SK-N-SH treated with all-trans-retinoic acid at 6 μM for 48 hours (cell line): ENCODE measurements around the gene TMEM9B.

Source experiments
- ATAC-seq: fragments of 200-7000 bp; cut with Tn5 transposase; 3 replicates; pipeline ENCODE4 v1.9.1; 2020; ENCODE audit warnings: mild to moderate bottlenecking, moderate library complexity
- ARNTL ChIP-seq: fragments of 450-650 bp; formaldehyde crosslinking; IDR thresholded peaks from 2 replicates; pipeline ENCODE4 v1.5.0; 2020; ENCODE audit warnings: low read depth, mild to moderate bottlenecking, moderate library complexity, borderline replicate concordance
- BACH2 ChIP-seq: fragments of 250-450 bp; sonication (Bioruptor Pico); IDR thresholded peaks from 2 replicates; pipeline ENCODE4 v1.9.0; 2021; ENCODE audit warnings: mild to moderate bottlenecking, borderline replicate concordance
- CREB5 ChIP-seq: fragments of 250-450 bp; sonication (Bioruptor Pico); IDR thresholded peaks from 2 replicates; pipeline ENCODE4 v1.5.1; 2020; ENCODE audit warnings: low read depth, mild to moderate bottlenecking, moderate library complexity
- CSDC2 ChIP-seq: fragments of 250-450 bp; sonication (Bioruptor Pico); IDR thresholded peaks from 2 replicates; pipeline ENCODE4 v1.5.0; 2020; ENCODE audit warnings: mild to moderate bottlenecking, moderate library complexity
- CSRNP3 ChIP-seq: fragments of 250-450 bp; sonication (Bioruptor Pico); IDR thresholded peaks from 2 replicates; pipeline ENCODE4 v1.5.1; 2021; ENCODE audit warnings: mild to moderate bottlenecking, moderate library complexity
- ESRRG ChIP-seq: fragments of 250-450 bp; sonication (Bioruptor Pico); IDR thresholded peaks from 2 replicates; pipeline ENCODE4 v1.6.1; 2021; ENCODE audit warnings: mild to moderate bottlenecking
- GLIS3 ChIP-seq: fragments of 250-450 bp; sonication (Bioruptor Pico); IDR thresholded peaks from 2 replicates; pipeline ENCODE4 v1.5.0; 2020; ENCODE audit warnings: mild to moderate bottlenecking, moderate library complexity
- ISL1 ChIP-seq: fragments of 250-450 bp; sonication (Bioruptor Pico); IDR thresholded peaks from 2 replicates; pipeline ENCODE4 v2.1.2; 2022; ENCODE audit warnings: mild to moderate bottlenecking, moderate library complexity
- OSR1 ChIP-seq: fragments of 250-450 bp; sonication (Bioruptor Pico); IDR thresholded peaks from 2 replicates; pipeline ENCODE4 v1.8.0; 2022; ENCODE audit warnings: moderate library complexity, mild to moderate bottlenecking, inconsistent platforms
- PATZ1 ChIP-seq: fragments of 250-450 bp; sonication (Bioruptor Pico); IDR thresholded peaks from 2 replicates; pipeline ENCODE4 v1.8.0; 2020; ENCODE audit warnings: mild to moderate bottlenecking, moderate library complexity, borderline replicate concordance
- POU6F1 ChIP-seq: fragments of 250-450 bp; sonication (Bioruptor Pico); IDR thresholded peaks from 2 replicates; pipeline ENCODE4 v1.8.0; 2021; ENCODE audit warnings: low read depth, mild to moderate bottlenecking, moderate library complexity, borderline replicate concordance
- PPARA ChIP-seq: fragments of 250-450 bp; sonication (Bioruptor Pico); IDR thresholded peaks from 2 replicates; pipeline ENCODE4 v1.5.0; 2020; ENCODE audit warnings: mild to moderate bottlenecking, borderline replicate concordance
- RARB ChIP-seq: fragments of 250-450 bp; sonication (Bioruptor Pico); IDR thresholded peaks from 2 replicates; pipeline ENCODE4 v1.8.0; 2021; ENCODE audit warnings: mild to moderate bottlenecking, moderate library complexity
- SNAI2 ChIP-seq: fragments of 250-450 bp; sonication (Bioruptor Pico); IDR thresholded peaks from 2 replicates; pipeline ENCODE4 v1.5.0; 2020; ENCODE audit warnings: mild to moderate bottlenecking, moderate library complexity
- TCF4 ChIP-seq: fragments of 250-450 bp; sonication (Bioruptor Pico); IDR thresholded peaks from 2 replicates; pipeline ENCODE4 v1.8.0; 2021; ENCODE audit warnings: mild to moderate bottlenecking, moderate library complexity, borderline replicate concordance
- TOX ChIP-seq: fragments of 250-450 bp; sonication (Bioruptor Pico); IDR thresholded peaks from 2 replicates; pipeline ENCODE4 v1.8.0; 2021; ENCODE audit warnings: mild to moderate bottlenecking, moderate library complexity, borderline replicate concordance
- TSHZ2 ChIP-seq: fragments of 250-450 bp; sonication (Bioruptor Pico); IDR thresholded peaks from 2 replicates; pipeline ENCODE4 v1.5.0; 2020; ENCODE audit warnings: mild to moderate bottlenecking, moderate library complexity
- ZC3H10 ChIP-seq: fragments of 250-450 bp; sonication (Bioruptor Pico); IDR thresholded peaks from 2 replicates; pipeline ENCODE4 v1.5.1; 2021; ENCODE audit warnings: mild to moderate bottlenecking, moderate library complexity
- ZFP30 ChIP-seq: fragments of 450-650 bp; formaldehyde crosslinking; IDR thresholded peaks from 2 replicates; pipeline ENCODE4 v1.5.0; 2022; ENCODE audit warnings: mild to moderate bottlenecking, moderate library complexity
- ZNF565 ChIP-seq: fragments of 450-650 bp; formaldehyde crosslinking; conservative IDR thresholded peaks from 2 replicates; pipeline ENCODE4 v1.5.0; 2020; ENCODE audit warnings: low read depth, mild to moderate bottlenecking, moderate library complexity
- ZNF70 ChIP-seq: fragments of 450-650 bp; formaldehyde crosslinking; IDR thresholded peaks from 2 replicates; pipeline ENCODE4 v1.5.0; 2020; ENCODE audit warnings: mild to moderate bottlenecking, moderate library complexity
- ZNF8 ChIP-seq: fragments of 450-650 bp; formaldehyde crosslinking; IDR thresholded peaks from 2 replicates; pipeline ENCODE4 v1.5.0; 2020; ENCODE audit warnings: mild to moderate bottlenecking, moderate library complexity

Gene TMEM9B

GRCh38 chr11:8998017-8998416, 33.8 kb upstream of the TMEM9B start:
- TF ChIP-seq ESRRG (CRISPR knock-in tag) (no peak), ARNTL (CRISPR knock-in tag) (no peak), ZNF8 (no peak), RARB (CRISPR knock-in tag) (no peak), TCF4 (CRISPR knock-in tag) (no peak), ISL1 (CRISPR knock-in tag) (no peak), ZNF70 (CRISPR knock-in tag) (no peak), ZC3H10 (CRISPR knock-in tag) (no peak), CSRNP3 (no peak), ZNF565 (CRISPR knock-in tag) (no peak), CREB5 (CRISPR knock-in tag) (no peak), PATZ1 (CRISPR knock-in tag) (no peak), OSR1 (CRISPR knock-in tag) (no peak), PPARA (CRISPR knock-in tag) (no peak), SNAI2 (CRISPR knock-in tag) (no peak), GLIS3 (CRISPR knock-in tag) (no peak), POU6F1 (CRISPR knock-in tag) (no peak), ZFP30 (no peak), TSHZ2 (no peak), CSDC2 (no peak)
- ATAC-seq = no peak

- no peak for TF ChIP-seq SNAI2 (CRISPR knock-in tag)
- no peak for TF ChIP-seq GLIS3 (CRISPR knock-in tag)
- no peak for TF ChIP-seq TOX
- no peak for TF ChIP-seq BACH2
- TF ChIP-seq ZFP30 = no peak
- TF ChIP-seq ZNF8 = no peak
- TF ChIP-seq CSRNP3 = no peak
- TF ChIP-seq CSDC2 = no peak
- TF ChIP-seq OSR1 (CRISPR knock-in tag) = no peak
- no peak for TF ChIP-seq ISL1 (CRISPR knock-in tag)
- TF ChIP-seq ESRRG (CRISPR knock-in tag) = no peak
- no peak for ATAC-seq
Measured at GRCh38 chr11:8997451-8997850, 33.2 kb upstream of the TMEM9B start.
